ENCODE data around the gene ALOX5. TPM values are rescaled to one million over a fixed set of nuclear protein-coding genes. Genes with fewer than 3 reads are reported as not detected.

The ALOX5 gene
- total and polyA plus RNA-seq, 7 experiments from 2014 or later, result 1.0 to 143 (median 4.1) TPM

DNA sequence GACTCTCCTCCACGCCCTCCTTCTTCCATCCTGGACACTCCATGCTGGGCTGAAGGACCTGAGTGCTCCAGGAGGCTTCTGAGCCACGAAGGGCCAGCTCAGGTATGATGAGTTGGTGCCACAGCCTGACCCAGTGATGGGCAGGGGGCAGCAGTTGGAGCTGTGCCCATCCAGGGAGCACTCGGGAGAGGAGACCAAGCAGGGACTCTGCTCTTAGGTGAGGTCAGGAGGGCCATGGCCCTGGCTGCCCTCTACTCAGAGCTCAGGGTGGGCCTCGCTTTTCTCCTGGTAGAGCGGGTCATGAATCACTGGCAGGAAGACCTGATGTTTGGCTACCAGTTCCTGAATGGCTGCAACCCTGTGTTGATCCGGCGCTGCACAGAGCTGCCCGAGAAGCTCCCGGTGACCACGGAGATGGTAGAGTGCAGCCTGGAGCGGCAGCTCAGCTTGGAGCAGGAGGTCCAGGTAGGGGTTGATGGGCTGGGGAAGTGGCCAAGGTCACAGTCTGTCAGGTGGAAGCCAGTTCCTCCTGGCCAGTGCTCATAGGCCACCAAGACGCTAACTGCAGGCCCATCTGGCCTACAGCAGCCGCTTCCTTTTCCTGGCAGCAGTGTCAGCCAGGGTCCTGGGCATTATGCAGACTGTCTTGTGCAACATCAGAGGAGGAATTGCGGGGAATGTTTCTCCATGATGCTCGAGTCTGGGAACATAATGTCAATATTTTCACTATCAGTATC lies 50.8 kb downstream of the ALOX5 start:
- Mint-ChIP-seq H3K27me3 (no peaks in the 10 kb centered on the region), H3K9me3 (no peaks in the 10 kb centered on the region), H3K27ac (peak overlapping the region in 1 of 9 donors; percentile 77), H3K36me3 (peaks cover 0 to 23% (median 0%) of the 10 kb centered on the region in 5 donors), H3K4me3 (no peak overlapping the region), H3K4me1 (peaks cover 23 to 72% (median 39%) of the 10 kb centered on the region in 7 donors)
- CTCF ChIA-PET, result no interaction called here
- no peak overlapping the region for H3K27ac ChIP-seq (ENCODE audit: low read depth, low read length)
- H3K9me3 ChIP-seq (ENCODE audit: control insufficient read depth in 2 of 3, low read length in 3 of 3), result no peaks in the 10 kb centered on the region
- no peak for ATAC-seq
- POLR2A ChIA-PET, result no interaction called here
- intact Hi-C loops (cut with micrococcal nuclease), result loop anchor here in 1 of 2 donors (5.0 kb wide), 1 partner anchor 32 kb away; no protein-coding TSS in a partner anchor
- H3K4me1 ChIP-seq (ENCODE audit: control insufficient read depth in 2 of 2, insufficient read depth in 2 of 2, low read length in 2 of 2), result peaks cover 26 to 31% of the 10 kb centered on the region in 2 donors
- no peaks in the 10 kb centered on the region for H3K36me3 ChIP-seq (ENCODE audit: control insufficient read depth in 2 of 3, insufficient read depth in 3 of 3, low read length in 3 of 3)
- H3K4me3 ChIP-seq (ENCODE audit: low read length), result no peak overlapping the region
- DNase-seq, result no peak
- no peaks in the 10 kb centered on the region for H3K27me3 ChIP-seq (ENCODE audit: control insufficient read depth in 2 of 2, insufficient read depth in 2 of 2, low read length in 2 of 2)

GRCh38 chr10:45425621-45426563 lies 51.9 kb downstream of the ALOX5 start:
- H3K4me3 Mint-ChIP-seq, result peak overlapping the region in 1 of 10 donors; percentile 16
- Histone ChIP-seq H3K4me3 (ENCODE audit: low read length) (no peak overlapping the region), H3K36me3 (ENCODE audit: control insufficient read depth in 2 of 3, insufficient read depth in 3 of 3, low read length in 3 of 3) (no peaks in the 10 kb centered on the region), H3K27me3 (ENCODE audit: control insufficient read depth in 2 of 2, insufficient read depth in 2 of 2, low read length in 2 of 2) (no peaks in the 10 kb centered on the region), H3K9me3 (ENCODE audit: control insufficient read depth in 2 of 3, low read length in 3 of 3) (no peaks in the 10 kb centered on the region), H3K4me1 (ENCODE audit: control insufficient read depth in 2 of 2, insufficient read depth in 2 of 2, low read length in 2 of 2) (peaks cover 15 to 21% of the 10 kb centered on the region in 2 donors), H3K27ac (ENCODE audit: low read depth, low read length) (no peak overlapping the region)
- DNase-seq, result no peak
- ChIA-PET CTCF (no interaction called here), POLR2A (no interaction called here)
- H3K9me3 Mint-ChIP-seq, result no peaks in the 10 kb centered on the region
- no peak for ATAC-seq
- peaks cover 0 to 20% (median 0%) of the 10 kb centered on the region in 5 donors for H3K36me3 Mint-ChIP-seq
- intact Hi-C loops (cut with micrococcal nuclease), result no loop called here
- no peaks in the 10 kb centered on the region for H3K27me3 Mint-ChIP-seq
- H3K4me1 Mint-ChIP-seq, result peaks cover 15 to 62% (median 29%) of the 10 kb centered on the region in 7 donors
- peak overlapping the region in 5 of 9 donors; percentile 36 to 80 (median 71) for H3K27ac Mint-ChIP-seq

DNA sequence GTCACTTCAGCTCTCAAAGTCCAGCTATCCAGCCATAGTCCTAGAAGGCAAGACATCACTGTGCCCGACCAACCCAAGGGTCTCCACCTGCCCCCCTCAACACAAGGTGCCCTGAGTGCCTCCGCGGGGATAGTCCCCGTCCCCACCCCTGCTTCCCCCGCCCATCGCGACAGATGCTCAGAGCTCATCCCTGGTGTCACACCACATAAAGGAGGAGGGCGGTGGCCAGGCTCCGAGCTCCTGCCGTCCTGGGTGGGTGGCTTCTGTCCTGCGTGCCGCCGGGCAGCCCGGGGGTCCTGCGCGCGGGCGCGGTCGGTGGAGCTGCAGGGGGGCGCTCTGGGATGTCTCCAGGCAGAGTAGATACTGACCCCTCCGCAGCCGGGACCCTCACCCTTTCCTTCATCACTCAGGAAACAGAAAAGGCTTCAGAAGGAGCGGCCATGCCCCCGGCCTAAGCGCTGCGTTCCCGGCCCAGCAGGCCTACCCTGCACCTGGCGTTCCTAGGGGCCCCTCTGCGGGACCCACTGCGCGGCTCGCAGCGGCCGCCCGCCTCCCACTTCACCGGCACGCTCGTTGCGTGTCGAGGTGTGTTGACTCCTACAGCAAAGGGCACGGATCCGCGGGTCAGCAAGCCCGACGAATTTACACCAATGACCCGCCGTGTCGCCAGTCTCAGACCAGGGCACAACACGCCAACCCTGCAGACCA lies 53.4 kb downstream of the ALOX5 start:
- no peaks in the 10 kb centered on the region for H3K9me3 ChIP-seq (ENCODE audit: control insufficient read depth in 2 of 3, low read length in 3 of 3)
- H3K27ac Mint-ChIP-seq, result no peak overlapping the region
- no peak for DNase-seq
- H3K36me3 Mint-ChIP-seq, result peaks cover 0 to 20% (median 0%) of the 10 kb centered on the region in 5 donors
- no peaks in the 10 kb centered on the region for H3K9me3 Mint-ChIP-seq
- H3K27ac ChIP-seq (ENCODE audit: low read depth, low read length), result no peak overlapping the region
- no peaks in the 10 kb centered on the region for H3K27me3 Mint-ChIP-seq
- intact Hi-C loops (cut with micrococcal nuclease), result no loop called here
- no peak overlapping the region for H3K4me3 Mint-ChIP-seq
- no peaks in the 10 kb centered on the region for H3K36me3 ChIP-seq (ENCODE audit: control insufficient read depth in 2 of 3, insufficient read depth in 3 of 3, low read length in 3 of 3)
- H3K4me1 ChIP-seq (ENCODE audit: control insufficient read depth in 2 of 2, insufficient read depth in 2 of 2, low read length in 2 of 2), result peaks cover 4 to 6% of the 10 kb centered on the region in 2 donors
- no peaks in the 10 kb centered on the region for H3K27me3 ChIP-seq (ENCODE audit: control insufficient read depth in 2 of 2, insufficient read depth in 2 of 2, low read length in 2 of 2)
- no peak for ATAC-seq
- H3K4me1 Mint-ChIP-seq, result peaks cover 6 to 47% (median 14%) of the 10 kb centered on the region in 7 donors
- ChIA-PET POLR2A (no interaction called here), CTCF (no interaction called here)
- H3K4me3 ChIP-seq (ENCODE audit: low read length), result no peak overlapping the region

- DNase-seq (no peak), ATAC-seq (no peak)
- Mint-ChIP-seq H3K9me3 (no peaks in the 10 kb centered on the region), H3K4me1 (peaks cover 7 to 47% (median 15%) of the 10 kb centered on the region in 7 donors), H3K27me3 (no peaks in the 10 kb centered on the region), H3K27ac (peak overlapping the region in 2 of 9 donors; percentile 2 to 58), H3K36me3 (peaks cover 0 to 16% (median 0%) of the 10 kb centered on the region in 5 donors), H3K4me3 (no peak overlapping the region)
- Histone ChIP-seq H3K9me3 (ENCODE audit: control insufficient read depth in 2 of 3, low read length in 3 of 3) (no peaks in the 10 kb centered on the region), H3K27ac (ENCODE audit: low read depth, low read length) (no peak overlapping the region), H3K4me1 (ENCODE audit: control insufficient read depth in 2 of 2, insufficient read depth in 2 of 2, low read length in 2 of 2) (peaks cover under 1% of the 10 kb centered on the region in 2 donors), H3K27me3 (ENCODE audit: control insufficient read depth in 2 of 2, insufficient read depth in 2 of 2, low read length in 2 of 2) (no peaks in the 10 kb centered on the region), H3K4me3 (ENCODE audit: low read length) (no peak overlapping the region), H3K36me3 (ENCODE audit: control insufficient read depth in 2 of 3, insufficient read depth in 3 of 3, low read length in 3 of 3) (no peaks in the 10 kb centered on the region)
- intact Hi-C loops (cut with micrococcal nuclease), result no loop called here
- POLR2A ChIA-PET, result no interaction called here
- CTCF ChIA-PET, result no interaction called here
These were observed 54.0 kb downstream of the ALOX5 start for GRCh38 chr10:45427970-45428366.

GRCh38 chr10:45428611-45429510 lies 54.8 kb downstream of the ALOX5 start:
- no peak for DNase-seq
- no peak for ATAC-seq
- H3K4me3 ChIP-seq (ENCODE audit: low read length), result no peak overlapping the region
- no peaks in the 10 kb centered on the region for H3K9me3 ChIP-seq (ENCODE audit: control insufficient read depth in 2 of 3, low read length in 3 of 3)
- Mint-ChIP-seq H3K36me3 (peaks cover 0 to 15% (median 0%) of the 10 kb centered on the region in 5 donors), H3K4me1 (peaks cover 10 to 47% (median 23%) of the 10 kb centered on the region in 7 donors), H3K27ac (peak overlapping the region in 1 of 9 donors; percentile 45), H3K4me3 (no peak overlapping the region), H3K27me3 (no peaks in the 10 kb centered on the region), H3K9me3 (no peaks in the 10 kb centered on the region)
- ChIA-PET CTCF (no interaction called here), POLR2A (no interaction called here)
- no peak overlapping the region for H3K27ac ChIP-seq (ENCODE audit: low read depth, low read length)
- peaks cover 0 to 6% of the 10 kb centered on the region in 2 donors for H3K4me1 ChIP-seq (ENCODE audit: control insufficient read depth in 2 of 2, insufficient read depth in 2 of 2, low read length in 2 of 2)
- no peaks in the 10 kb centered on the region for H3K27me3 ChIP-seq (ENCODE audit: control insufficient read depth in 2 of 2, insufficient read depth in 2 of 2, low read length in 2 of 2)
- intact Hi-C loops (cut with micrococcal nuclease), result no loop called here
- H3K36me3 ChIP-seq (ENCODE audit: control insufficient read depth in 2 of 3, insufficient read depth in 3 of 3, low read length in 3 of 3), result no peaks in the 10 kb centered on the region

Data from naive thymus-derived CD4-positive, alpha-beta T cell (primary cell).